Activated naive CD8-positive, alpha-beta T cell (primary cell): ENCODE measurements around the gene MLLT3.

ENCODE experiments used
- H3K27ac Mint-ChIP-seq: one replicate; pipeline ENCODE4 v1.8.0; 2021; ENCODE audit warnings: mixed read lengths
- H3K27me3 Mint-ChIP-seq: one replicate; pipeline ENCODE4 v1.8.0; 2021; ENCODE audit warnings: mixed read lengths
- H3K36me3 Mint-ChIP-seq: one replicate; pipeline ENCODE4 v1.8.0; 2021; ENCODE audit warnings: mixed read lengths
- H3K4me1 Mint-ChIP-seq: one replicate; pipeline ENCODE4 v1.8.0; 2021; ENCODE audit warnings: low read depth, mixed read lengths
- H3K4me3 Mint-ChIP-seq: one replicate; pipeline ENCODE4 v1.8.0; 2021; ENCODE audit warnings: mild to moderate bottlenecking, mixed read lengths
- H3K9me3 Mint-ChIP-seq: one replicate; pipeline ENCODE4 v1.8.0; 2021; ENCODE audit warnings: low read depth, mixed read lengths

MLLT3 gene

GRCh38 chr9:20511686-20512085 is 110.6 kb downstream of the MLLT3 start:
- peaks cover 82% of the 10 kb centered on the region for H3K4me1 Mint-ChIP-seq
- no peaks in the 10 kb centered on the region for H3K9me3 Mint-ChIP-seq
- H3K27ac Mint-ChIP-seq: peak overlapping the region; percentile 34
- no peak overlapping the region for H3K4me3 Mint-ChIP-seq
- H3K36me3 Mint-ChIP-seq: peaks cover 2% of the 10 kb centered on the region
- no peaks in the 10 kb centered on the region for H3K27me3 Mint-ChIP-seq

GRCh38 chr9:20509466-20509865 is 112.8 kb downstream of the MLLT3 start:
- Mint-ChIP-seq H3K36me3 (peaks cover 2% of the 10 kb centered on the region), H3K27me3 (no peaks in the 10 kb centered on the region), H3K27ac (peak overlapping the region; percentile 18), H3K9me3 (no peaks in the 10 kb centered on the region), H3K4me1 (peaks cover 81% of the 10 kb centered on the region), H3K4me3 (no peak overlapping the region)

- H3K27me3 Mint-ChIP-seq: no peaks in the 10 kb centered on the region
- H3K36me3 Mint-ChIP-seq: peaks cover 2% of the 10 kb centered on the region
- H3K4me1 Mint-ChIP-seq: peaks cover 81% of the 10 kb centered on the region
- peak overlapping the region; percentile 59 for H3K27ac Mint-ChIP-seq
- H3K4me3 Mint-ChIP-seq: peak overlapping the region; percentile 21
- no peaks in the 10 kb centered on the region for H3K9me3 Mint-ChIP-seq
Measured at GRCh38 chr9:20508242-20508641, 114.1 kb downstream of the MLLT3 start.

GRCh38 chr9:20507431-20507830 is 114.9 kb downstream of the MLLT3 start:
- no peak overlapping the region for H3K4me3 Mint-ChIP-seq
- H3K27ac Mint-ChIP-seq: no peak overlapping the region
- peaks cover 80% of the 10 kb centered on the region for H3K4me1 Mint-ChIP-seq
- no peaks in the 10 kb centered on the region for H3K27me3 Mint-ChIP-seq
- no peaks in the 10 kb centered on the region for H3K36me3 Mint-ChIP-seq
- H3K9me3 Mint-ChIP-seq: no peaks in the 10 kb centered on the region

- H3K9me3 Mint-ChIP-seq: no peaks in the 10 kb centered on the region
- peaks cover 72% of the 10 kb centered on the region for H3K4me1 Mint-ChIP-seq
- no peaks in the 10 kb centered on the region for H3K27me3 Mint-ChIP-seq
- H3K4me3 Mint-ChIP-seq: no peak overlapping the region
- H3K36me3 Mint-ChIP-seq: no peaks in the 10 kb centered on the region
- H3K27ac Mint-ChIP-seq: peak overlapping the region; percentile 1
Measured at GRCh38 chr9:20506099-20506900, 116.0 kb downstream of the MLLT3 start.

- no peak overlapping the region for H3K4me3 Mint-ChIP-seq
Measured at GRCh38 chr9:20505574-20505973, 116.7 kb downstream of the MLLT3 start.

GRCh38 chr9:20504930-20505329 is 117.4 kb downstream of the MLLT3 start:
- Mint-ChIP-seq H3K36me3 (peaks cover 4% of the 10 kb centered on the region), H3K27ac (peak overlapping the region; percentile 66), H3K4me3 (peak overlapping the region; percentile 36), H3K27me3 (no peaks in the 10 kb centered on the region), H3K9me3 (no peaks in the 10 kb centered on the region), H3K4me1 (peaks cover 82% of the 10 kb centered on the region)

More at GRCh38 chr9:20505574-20505973, 116.7 kb downstream of the MLLT3 start:
- peaks cover 79% of the 10 kb centered on the region for H3K4me1 Mint-ChIP-seq
- peak overlapping the region; percentile 70 for H3K27ac Mint-ChIP-seq
- no peaks in the 10 kb centered on the region for H3K27me3 Mint-ChIP-seq
- no peaks in the 10 kb centered on the region for H3K9me3 Mint-ChIP-seq
- peaks cover 3% of the 10 kb centered on the region for H3K36me3 Mint-ChIP-seq

- Mint-ChIP-seq H3K27me3 (no peaks in the 10 kb centered on the region), H3K4me3 (no peak overlapping the region), H3K27ac (no peak overlapping the region), H3K36me3 (peaks cover 4% of the 10 kb centered on the region), H3K9me3 (no peaks in the 10 kb centered on the region), H3K4me1 (peaks cover 76% of the 10 kb centered on the region)
Measured at GRCh38 chr9:20500101-20500500, 122.2 kb downstream of the MLLT3 start.

- H3K36me3 Mint-ChIP-seq: peaks cover 4% of the 10 kb centered on the region
- no peak overlapping the region for H3K4me3 Mint-ChIP-seq
- H3K9me3 Mint-ChIP-seq: no peaks in the 10 kb centered on the region
- peaks cover 71% of the 10 kb centered on the region for H3K4me1 Mint-ChIP-seq
- no peak overlapping the region for H3K27ac Mint-ChIP-seq
- H3K27me3 Mint-ChIP-seq: no peaks in the 10 kb centered on the region
Measured at GRCh38 chr9:20499013-20499412, 123.3 kb downstream of the MLLT3 start.

GRCh38 chr9:20496328-20496727 is 126.0 kb downstream of the MLLT3 start:
- Mint-ChIP-seq H3K4me3 (peak overlapping the region; percentile 17), H3K27ac (no peak overlapping the region), H3K4me1 (peaks cover 74% of the 10 kb centered on the region), H3K27me3 (no peaks in the 10 kb centered on the region), H3K36me3 (peaks cover 4% of the 10 kb centered on the region), H3K9me3 (no peaks in the 10 kb centered on the region)

GRCh38 chr9:20495098-20495497 is 127.2 kb downstream of the MLLT3 start:
- no peak overlapping the region for H3K27ac Mint-ChIP-seq
- no peak overlapping the region for H3K4me3 Mint-ChIP-seq
- H3K36me3 Mint-ChIP-seq: no peaks in the 10 kb centered on the region
- peaks cover 75% of the 10 kb centered on the region for H3K4me1 Mint-ChIP-seq
- no peaks in the 10 kb centered on the region for H3K27me3 Mint-ChIP-seq
- no peaks in the 10 kb centered on the region for H3K9me3 Mint-ChIP-seq

GRCh38 chr9:20494035-20494434 is 128.3 kb downstream of the MLLT3 start:
- peaks cover 76% of the 10 kb centered on the region for H3K4me1 Mint-ChIP-seq
- H3K27me3 Mint-ChIP-seq: no peaks in the 10 kb centered on the region

GRCh38 chr9:20492772-20493171 is 129.5 kb downstream of the MLLT3 start:
- no peak overlapping the region for H3K4me3 Mint-ChIP-seq
- H3K27me3 Mint-ChIP-seq: no peaks in the 10 kb centered on the region
- H3K36me3 Mint-ChIP-seq: no peaks in the 10 kb centered on the region
- no peak overlapping the region for H3K27ac Mint-ChIP-seq
- peaks cover 77% of the 10 kb centered on the region for H3K4me1 Mint-ChIP-seq
- no peaks in the 10 kb centered on the region for H3K9me3 Mint-ChIP-seq

More at GRCh38 chr9:20494035-20494434, 128.3 kb downstream of the MLLT3 start:
- H3K9me3 Mint-ChIP-seq: no peaks in the 10 kb centered on the region
- H3K36me3 Mint-ChIP-seq: no peaks in the 10 kb centered on the region
- H3K4me3 Mint-ChIP-seq: no peak overlapping the region
- no peak overlapping the region for H3K27ac Mint-ChIP-seq

- H3K9me3 Mint-ChIP-seq: no peaks in the 10 kb centered on the region
- H3K4me3 Mint-ChIP-seq: no peak overlapping the region
- peaks cover 76% of the 10 kb centered on the region for H3K4me1 Mint-ChIP-seq
- no peaks in the 10 kb centered on the region for H3K36me3 Mint-ChIP-seq
- H3K27ac Mint-ChIP-seq: no peak overlapping the region
- no peaks in the 10 kb centered on the region for H3K27me3 Mint-ChIP-seq
Measured at GRCh38 chr9:20491612-20492011, 130.7 kb downstream of the MLLT3 start.

GRCh38 chr9:20490246-20490834 is 132.0 kb downstream of the MLLT3 start:
- H3K4me3 Mint-ChIP-seq: no peak overlapping the region
- H3K27ac Mint-ChIP-seq: no peak overlapping the region
- H3K4me1 Mint-ChIP-seq: peaks cover 75% of the 10 kb centered on the region
- H3K27me3 Mint-ChIP-seq: no peaks in the 10 kb centered on the region
- H3K36me3 Mint-ChIP-seq: no peaks in the 10 kb centered on the region
- no peaks in the 10 kb centered on the region for H3K9me3 Mint-ChIP-seq
